Uterus (tissue), 2 donors: ENCODE data around the gene OSBP.

Source experiments
- POLR2A ChIP-seq, 2 donors: fragments of 450-650 bp; IDR thresholded peaks; one replicate each; pipeline ENCODE4 v1.6.1; 2016; ENCODE audit warnings: antibody characterized with exemption in 2 of 2, mild to moderate bottlenecking in 1 of 2, moderate library complexity in 1 of 2
- TF ChIP-seq, protein P1 (sequence below), 4 experiments: fragments of 200-600 bp in 2 of 4; fragments of 450-650 bp in 2 of 4; sonication (generic) in 2 of 4; IDR thresholded peaks; one replicate each; pipeline ENCODE4 v1.5.1; 2016 to 2019; ENCODE audit warnings: antibody characterized with exemption in 4 of 4, mild to moderate bottlenecking in 2 of 4, moderate library complexity in 1 of 4

DNA sequence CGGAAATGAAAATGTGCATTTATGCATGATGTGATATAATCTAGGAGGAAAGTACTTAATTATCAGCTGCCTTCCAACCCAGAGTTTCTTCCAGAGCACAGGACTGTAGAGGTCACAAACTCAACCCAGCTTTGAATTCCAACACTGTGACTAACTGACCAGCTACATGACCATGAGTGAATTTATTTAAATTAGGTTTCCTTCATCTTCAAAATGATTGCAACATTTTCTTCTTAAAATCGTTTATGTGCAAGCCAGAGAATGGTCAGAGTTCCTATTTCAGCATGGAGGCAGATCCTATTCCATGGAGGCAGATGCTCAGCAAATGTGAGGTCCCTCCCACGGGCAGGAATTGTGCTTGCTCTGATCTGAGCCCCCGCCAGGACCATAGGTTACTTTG, 42.4 kb downstream of the OSBP start:
- TF ChIP-seq, protein P1, sequence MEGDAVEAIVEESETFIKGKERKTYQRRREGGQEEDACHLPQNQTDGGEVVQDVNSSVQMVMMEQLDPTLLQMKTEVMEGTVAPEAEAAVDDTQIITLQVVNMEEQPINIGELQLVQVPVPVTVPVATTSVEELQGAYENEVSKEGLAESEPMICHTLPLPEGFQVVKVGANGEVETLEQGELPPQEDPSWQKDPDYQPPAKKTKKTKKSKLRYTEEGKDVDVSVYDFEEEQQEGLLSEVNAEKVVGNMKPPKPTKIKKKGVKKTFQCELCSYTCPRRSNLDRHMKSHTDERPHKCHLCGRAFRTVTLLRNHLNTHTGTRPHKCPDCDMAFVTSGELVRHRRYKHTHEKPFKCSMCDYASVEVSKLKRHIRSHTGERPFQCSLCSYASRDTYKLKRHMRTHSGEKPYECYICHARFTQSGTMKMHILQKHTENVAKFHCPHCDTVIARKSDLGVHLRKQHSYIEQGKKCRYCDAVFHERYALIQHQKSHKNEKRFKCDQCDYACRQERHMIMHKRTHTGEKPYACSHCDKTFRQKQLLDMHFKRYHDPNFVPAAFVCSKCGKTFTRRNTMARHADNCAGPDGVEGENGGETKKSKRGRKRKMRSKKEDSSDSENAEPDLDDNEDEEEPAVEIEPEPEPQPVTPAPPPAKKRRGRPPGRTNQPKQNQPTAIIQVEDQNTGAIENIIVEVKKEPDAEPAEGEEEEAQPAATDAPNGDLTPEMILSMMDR (IDR thresholded peaks at IDR 0.05), result no peak
- TF ChIP-seq POLR2A (IDR thresholded peaks at IDR 0.05), result no peak
